ENCODE data around the gene VPREB3.
A peak's percentile ranks its signal among the peaks of the same experiment; 100 is the strongest.

VPREB3 gene

GRCh38 chr22:23754220-23754919 is at the start of gene VPREB3:
Gene VPREB3 (minus strand): TSS chr22:23754425. CDS start chr22:23754363, 62 bp downstream.
- Histone ChIP-seq H3K27ac (ENCODE audit: low read depth, low read length) (no peak within 1 kb of the TSS), H3K27me3 (ENCODE audit: control insufficient read depth, insufficient read depth, low read length) (no peaks in the 10 kb centered on the region), H3K9ac (ENCODE audit: low read length) (no peak within 1 kb of the TSS), H3K9me3 (ENCODE audit: control insufficient read depth, insufficient read depth, low read depth, low read length) (no peaks in the 10 kb centered on the region), H3K36me3 (ENCODE audit: control insufficient read depth, insufficient read depth, low read length) (no peaks in the 10 kb centered on the region), H3K4me1 (ENCODE audit: control insufficient read depth, insufficient read depth, low read length) (peaks cover 14% of the 10 kb centered on the region), H3K4me3 (ENCODE audit: low read depth, low read length) (no peak within 1 kb of the TSS)

GRCh38 chr22:23803001-23803819 is 49.0 kb upstream of the VPREB3 start:
- H3K9ac ChIP-seq (ENCODE audit: low read length): no peak overlapping the region

GRCh38 chr22:23801886-23802377 is 47.7 kb upstream of the VPREB3 start:
- Histone ChIP-seq H3K9ac (ENCODE audit: low read length) (no peak overlapping the region), H3K4me3 (ENCODE audit: low read depth, low read length) (no peak overlapping the region), H3K36me3 (ENCODE audit: control insufficient read depth, insufficient read depth, low read length) (peaks cover 83% of the 10 kb centered on the region), H3K4me1 (ENCODE audit: control insufficient read depth, insufficient read depth, low read length) (no peaks in the 10 kb centered on the region), H3K27ac (ENCODE audit: low read depth, low read length) (no peak overlapping the region), H3K27me3 (ENCODE audit: control insufficient read depth, insufficient read depth, low read length) (no peaks in the 10 kb centered on the region), H3K9me3 (ENCODE audit: control insufficient read depth, insufficient read depth, low read depth, low read length) (no peaks in the 10 kb centered on the region)

More at GRCh38 chr22:23803001-23803819, 49.0 kb upstream of the VPREB3 start:
- Histone ChIP-seq H3K27me3 (ENCODE audit: control insufficient read depth, insufficient read depth, low read length) (no peaks in the 10 kb centered on the region), H3K4me1 (ENCODE audit: control insufficient read depth, insufficient read depth, low read length) (no peaks in the 10 kb centered on the region), H3K36me3 (ENCODE audit: control insufficient read depth, insufficient read depth, low read length) (peaks cover 79% of the 10 kb centered on the region), H3K27ac (ENCODE audit: low read depth, low read length) (no peak overlapping the region), H3K9me3 (ENCODE audit: control insufficient read depth, insufficient read depth, low read depth, low read length) (no peaks in the 10 kb centered on the region), H3K4me3 (ENCODE audit: low read depth, low read length) (no peak overlapping the region)

GRCh38 chr22:23801238-23801821 is 47.1 kb upstream of the VPREB3 start:
- H3K36me3 ChIP-seq (ENCODE audit: control insufficient read depth, insufficient read depth, low read length): peaks cover 82% of the 10 kb centered on the region
- no peak overlapping the region for H3K27ac ChIP-seq (ENCODE audit: low read depth, low read length)
- H3K4me1 ChIP-seq (ENCODE audit: control insufficient read depth, insufficient read depth, low read length): no peaks in the 10 kb centered on the region
- no peak overlapping the region for H3K4me3 ChIP-seq (ENCODE audit: low read depth, low read length)
- no peaks in the 10 kb centered on the region for H3K9me3 ChIP-seq (ENCODE audit: control insufficient read depth, insufficient read depth, low read depth, low read length)
- no peak overlapping the region for H3K9ac ChIP-seq (ENCODE audit: low read length)
- no peaks in the 10 kb centered on the region for H3K27me3 ChIP-seq (ENCODE audit: control insufficient read depth, insufficient read depth, low read length)

- no peaks in the 10 kb centered on the region for H3K4me1 ChIP-seq (ENCODE audit: control insufficient read depth, insufficient read depth, low read length)
- peaks cover 82% of the 10 kb centered on the region for H3K36me3 ChIP-seq (ENCODE audit: control insufficient read depth, insufficient read depth, low read length)
- H3K27me3 ChIP-seq (ENCODE audit: control insufficient read depth, insufficient read depth, low read length): no peaks in the 10 kb centered on the region
- H3K27ac ChIP-seq (ENCODE audit: low read depth, low read length): no peak overlapping the region
- H3K9ac ChIP-seq (ENCODE audit: low read length): no peak overlapping the region
- no peaks in the 10 kb centered on the region for H3K9me3 ChIP-seq (ENCODE audit: control insufficient read depth, insufficient read depth, low read depth, low read length)
- H3K4me3 ChIP-seq (ENCODE audit: low read depth, low read length): no peak overlapping the region
Observed at GRCh38 chr22:23800297-23801237, 46.3 kb upstream of the VPREB3 start.

- Histone ChIP-seq H3K9ac (ENCODE audit: low read length) (no peak overlapping the region), H3K9me3 (ENCODE audit: control insufficient read depth, insufficient read depth, low read depth, low read length) (no peaks in the 10 kb centered on the region), H3K4me1 (ENCODE audit: control insufficient read depth, insufficient read depth, low read length) (no peaks in the 10 kb centered on the region), H3K27me3 (ENCODE audit: control insufficient read depth, insufficient read depth, low read length) (no peaks in the 10 kb centered on the region), H3K4me3 (ENCODE audit: low read depth, low read length) (no peak overlapping the region), H3K27ac (ENCODE audit: low read depth, low read length) (no peak overlapping the region), H3K36me3 (ENCODE audit: control insufficient read depth, insufficient read depth, low read length) (peaks cover 81% of the 10 kb centered on the region)
Observed at GRCh38 chr22:23796461-23796860, 42.2 kb upstream of the VPREB3 start.

- H3K27me3 ChIP-seq (ENCODE audit: control insufficient read depth, insufficient read depth, low read length): no peaks in the 10 kb centered on the region
- H3K9ac ChIP-seq (ENCODE audit: low read length): peak overlapping the region; percentile 17
- no peak overlapping the region for H3K4me3 ChIP-seq (ENCODE audit: low read depth, low read length)
- H3K4me1 ChIP-seq (ENCODE audit: control insufficient read depth, insufficient read depth, low read length): peaks cover 16% of the 10 kb centered on the region
- H3K36me3 ChIP-seq (ENCODE audit: control insufficient read depth, insufficient read depth, low read length): peaks cover 70% of the 10 kb centered on the region
- H3K9me3 ChIP-seq (ENCODE audit: control insufficient read depth, insufficient read depth, low read depth, low read length): no peaks in the 10 kb centered on the region
- H3K27ac ChIP-seq (ENCODE audit: low read depth, low read length): no peak overlapping the region
Observed at GRCh38 chr22:23793326-23793725, 39.1 kb upstream of the VPREB3 start.

GRCh38 chr22:23791738-23792645 is 37.8 kb upstream of the VPREB3 start:
- no peaks in the 10 kb centered on the region for H3K27me3 ChIP-seq (ENCODE audit: control insufficient read depth, insufficient read depth, low read length)
- H3K4me1 ChIP-seq (ENCODE audit: control insufficient read depth, insufficient read depth, low read length): peaks cover 16% of the 10 kb centered on the region
- H3K9me3 ChIP-seq (ENCODE audit: control insufficient read depth, insufficient read depth, low read depth, low read length): no peaks in the 10 kb centered on the region
- H3K4me3 ChIP-seq (ENCODE audit: low read depth, low read length): no peak overlapping the region
- no peak overlapping the region for H3K27ac ChIP-seq (ENCODE audit: low read depth, low read length)
- H3K36me3 ChIP-seq (ENCODE audit: control insufficient read depth, insufficient read depth, low read length): peaks cover 62% of the 10 kb centered on the region
- no peak overlapping the region for H3K9ac ChIP-seq (ENCODE audit: low read length)

- Histone ChIP-seq H3K9ac (ENCODE audit: low read length) (no peak overlapping the region), H3K27ac (ENCODE audit: low read depth, low read length) (no peak overlapping the region), H3K36me3 (ENCODE audit: control insufficient read depth, insufficient read depth, low read length) (peaks cover 54% of the 10 kb centered on the region), H3K4me3 (ENCODE audit: low read depth, low read length) (no peak overlapping the region), H3K27me3 (ENCODE audit: control insufficient read depth, insufficient read depth, low read length) (no peaks in the 10 kb centered on the region), H3K9me3 (ENCODE audit: control insufficient read depth, insufficient read depth, low read depth, low read length) (no peaks in the 10 kb centered on the region), H3K4me1 (ENCODE audit: control insufficient read depth, insufficient read depth, low read length) (peaks cover 22% of the 10 kb centered on the region)
Observed at GRCh38 chr22:23790819-23791737, 36.9 kb upstream of the VPREB3 start.

Measured in HUES6 (cell line).